ENCODE measurements around the gene NAP1L1.

Gene NAP1L1

DNA sequence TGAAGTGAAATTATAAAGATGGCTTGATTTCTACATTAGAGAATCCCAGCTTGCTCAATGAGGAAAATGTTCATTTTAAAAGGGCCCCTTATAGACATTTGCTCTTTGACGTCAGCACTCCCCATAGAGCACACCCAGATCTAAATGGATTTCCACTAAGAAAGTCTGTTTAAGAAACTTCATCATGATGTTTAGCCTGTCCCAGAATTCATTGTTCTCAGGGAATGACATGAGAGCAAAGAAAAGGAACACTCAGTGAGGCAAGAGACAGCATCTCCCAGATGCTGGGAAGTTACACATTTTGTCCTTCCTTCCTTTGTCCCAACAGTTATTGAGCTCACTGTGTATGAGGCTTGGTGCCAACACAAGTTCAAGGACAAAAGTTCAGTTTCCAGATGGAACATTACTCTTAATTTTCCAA is 57.8 kb downstream of the NAP1L1 start:
- H3K4me3 ChIP-seq (ENCODE audit: low read depth, low read length, poor library complexity, severe bottlenecking) = no peak overlapping the region

DNA sequence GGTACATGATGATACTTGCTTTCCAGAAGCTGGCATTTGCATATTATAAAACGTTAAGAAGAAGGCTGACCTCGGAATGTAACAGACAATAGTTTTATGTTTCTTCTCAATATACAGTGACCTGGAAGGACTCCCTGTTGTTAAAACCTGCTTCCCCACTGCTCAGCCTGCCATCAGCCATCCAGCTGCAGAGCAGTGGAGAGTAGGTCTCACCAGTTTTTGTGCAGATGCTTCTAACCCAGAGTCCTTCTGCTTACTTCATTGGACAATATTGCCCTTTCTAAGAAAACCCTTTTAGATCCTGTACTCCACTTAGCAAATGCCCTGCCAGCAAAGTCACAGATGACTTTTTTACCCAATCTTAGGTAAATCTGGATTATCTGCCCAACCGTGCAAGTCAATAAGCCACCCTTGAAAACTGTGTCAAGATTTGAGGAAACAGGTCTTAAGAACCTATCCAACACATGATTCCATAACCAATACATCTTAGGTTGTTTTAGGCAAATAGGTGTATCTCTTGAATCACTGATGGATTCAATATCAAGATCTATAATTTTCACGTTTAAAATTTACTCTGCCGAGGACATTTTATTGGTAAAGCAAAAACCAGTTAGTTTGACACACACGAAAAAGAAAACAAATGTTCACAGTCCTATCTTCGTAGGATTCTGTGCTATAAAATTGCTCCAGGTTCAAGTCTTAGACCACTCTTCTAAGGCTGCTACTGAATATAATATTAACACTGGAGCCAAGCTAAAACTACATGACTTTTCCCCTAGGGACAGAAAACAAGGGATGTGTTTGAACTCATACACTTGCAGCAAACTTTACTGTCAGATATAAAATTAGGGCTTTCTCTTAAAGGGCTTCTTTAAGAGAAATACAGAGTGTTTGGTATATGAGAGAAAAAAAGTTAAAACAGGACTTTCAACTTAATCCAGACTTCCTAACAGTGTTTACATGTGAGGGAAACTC is 58.6 kb downstream of the NAP1L1 start:
- Histone ChIP-seq H3K9me2 (ENCODE audit: low read depth, low read length) (no peaks in the 10 kb centered on the region), H3K27me3 (ENCODE audit: insufficient read depth, low read length) (no peaks in the 10 kb centered on the region; the same call in 1 of the 2 replicates), H3K4me2 (ENCODE audit: low read length) (no peak overlapping the region), H4K20me1 (ENCODE audit: insufficient read depth, low read length) (no peaks in the 10 kb centered on the region), H3F3A (ENCODE audit: insufficient read depth, low read length) (no peaks in the 10 kb centered on the region), H3K36me3 (ENCODE audit: insufficient read depth, low read length) (no peaks in the 10 kb centered on the region), H3K9me3 (ENCODE audit: low read length) (no peaks in the 10 kb centered on the region), H3K9ac (ENCODE audit: low read length) (no peak overlapping the region), H2AFZ (ENCODE audit: low read length) (no peak overlapping the region), H3K4me3 (ENCODE audit: low read depth, low read length, poor library complexity, severe bottlenecking) (no peak overlapping the region), H3K79me2 (ENCODE audit: insufficient read depth, low read length) (no peaks in the 10 kb centered on the region), H3K27ac (ENCODE audit: low read depth, low read length, poor library complexity, severe bottlenecking) (no peak overlapping the region), H3K4me1 (ENCODE audit: insufficient read depth, low read length, severe bottlenecking) (peaks cover 5% of the 10 kb centered on the region)
- TF ChIP-seq, protein P1, sequence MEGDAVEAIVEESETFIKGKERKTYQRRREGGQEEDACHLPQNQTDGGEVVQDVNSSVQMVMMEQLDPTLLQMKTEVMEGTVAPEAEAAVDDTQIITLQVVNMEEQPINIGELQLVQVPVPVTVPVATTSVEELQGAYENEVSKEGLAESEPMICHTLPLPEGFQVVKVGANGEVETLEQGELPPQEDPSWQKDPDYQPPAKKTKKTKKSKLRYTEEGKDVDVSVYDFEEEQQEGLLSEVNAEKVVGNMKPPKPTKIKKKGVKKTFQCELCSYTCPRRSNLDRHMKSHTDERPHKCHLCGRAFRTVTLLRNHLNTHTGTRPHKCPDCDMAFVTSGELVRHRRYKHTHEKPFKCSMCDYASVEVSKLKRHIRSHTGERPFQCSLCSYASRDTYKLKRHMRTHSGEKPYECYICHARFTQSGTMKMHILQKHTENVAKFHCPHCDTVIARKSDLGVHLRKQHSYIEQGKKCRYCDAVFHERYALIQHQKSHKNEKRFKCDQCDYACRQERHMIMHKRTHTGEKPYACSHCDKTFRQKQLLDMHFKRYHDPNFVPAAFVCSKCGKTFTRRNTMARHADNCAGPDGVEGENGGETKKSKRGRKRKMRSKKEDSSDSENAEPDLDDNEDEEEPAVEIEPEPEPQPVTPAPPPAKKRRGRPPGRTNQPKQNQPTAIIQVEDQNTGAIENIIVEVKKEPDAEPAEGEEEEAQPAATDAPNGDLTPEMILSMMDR (IDR thresholded peaks at IDR 0.05; ENCODE audit: low read length) = no peak
- no peak for TF ChIP-seq EZH2 (IDR thresholded peaks at IDR 0.05; ENCODE audit: borderline replicate concordance, low read length)

More for the DNA sequence above, 57.8 kb downstream of the NAP1L1 start:
- H3K9me2 ChIP-seq (ENCODE audit: low read depth, low read length) = no peaks in the 10 kb centered on the region
- no peak overlapping the region for H3K27ac ChIP-seq (ENCODE audit: low read depth, low read length, poor library complexity, severe bottlenecking)
- no peak overlapping the region for H3K4me2 ChIP-seq (ENCODE audit: low read length)
- no peaks in the 10 kb centered on the region for H3K9me3 ChIP-seq (ENCODE audit: low read length)
- H3K4me1 ChIP-seq (ENCODE audit: insufficient read depth, low read length, severe bottlenecking) = peaks cover 8% of the 10 kb centered on the region
- no peaks in the 10 kb centered on the region for H3F3A ChIP-seq (ENCODE audit: insufficient read depth, low read length)
- H2AFZ ChIP-seq (ENCODE audit: low read length) = no peak overlapping the region
- H3K79me2 ChIP-seq (ENCODE audit: insufficient read depth, low read length) = no peaks in the 10 kb centered on the region
- TF ChIP-seq, protein P1 (IDR thresholded peaks at IDR 0.05; ENCODE audit: low read length) = no peak
- no peak for TF ChIP-seq EZH2 (IDR thresholded peaks at IDR 0.05; ENCODE audit: borderline replicate concordance, low read length)
- H3K9ac ChIP-seq (ENCODE audit: low read length) = no peak overlapping the region
- no peaks in the 10 kb centered on the region for H4K20me1 ChIP-seq (ENCODE audit: insufficient read depth, low read length)
- no peaks in the 10 kb centered on the region; the same call in 1 of the 2 replicates for H3K27me3 ChIP-seq (ENCODE audit: insufficient read depth, low read length)
- no peaks in the 10 kb centered on the region for H3K36me3 ChIP-seq (ENCODE audit: insufficient read depth, low read length)

DNA sequence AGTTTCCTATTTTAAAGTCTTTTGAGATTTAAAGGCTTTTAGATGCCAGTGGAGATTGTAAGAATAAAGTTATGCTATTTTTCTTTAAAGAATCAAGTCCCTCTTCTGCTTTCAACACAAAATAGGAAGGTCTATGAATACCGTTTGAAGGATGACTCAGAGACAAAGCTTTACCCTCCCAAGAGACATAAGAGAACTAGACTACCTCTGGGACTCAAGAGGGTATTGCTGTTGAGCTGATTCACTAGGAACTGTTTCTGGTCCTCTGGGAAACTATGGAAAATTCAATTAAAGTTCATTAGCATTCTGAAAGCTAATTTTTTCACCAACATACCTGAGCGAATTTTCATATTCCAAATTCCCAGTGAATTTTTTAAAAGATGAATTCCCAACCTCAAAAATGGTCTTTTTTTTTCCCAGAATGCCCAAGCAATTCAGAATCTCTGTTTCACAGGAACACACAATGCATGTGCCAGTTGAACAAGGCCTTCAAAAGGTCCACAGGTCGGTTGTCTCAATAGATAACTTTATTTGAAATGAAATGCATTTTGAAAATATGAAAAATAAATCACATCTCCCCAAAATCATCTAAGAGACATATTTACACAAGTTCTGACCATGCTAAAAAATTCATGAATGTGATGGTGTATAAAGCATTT is 59.4 kb downstream of the NAP1L1 start:
- Histone ChIP-seq H3K9ac (ENCODE audit: low read length) (no peak overlapping the region), H3K4me2 (ENCODE audit: low read length) (no peak overlapping the region), H3K4me1 (ENCODE audit: insufficient read depth, low read length, severe bottlenecking) (no peaks in the 10 kb centered on the region), H3K27ac (ENCODE audit: low read depth, low read length, poor library complexity, severe bottlenecking) (no peak overlapping the region), H3K9me2 (ENCODE audit: low read depth, low read length) (no peaks in the 10 kb centered on the region), H2AFZ (ENCODE audit: low read length) (no peak overlapping the region), H3F3A (ENCODE audit: insufficient read depth, low read length) (no peaks in the 10 kb centered on the region), H3K79me2 (ENCODE audit: insufficient read depth, low read length) (no peaks in the 10 kb centered on the region), H3K4me3 (ENCODE audit: low read depth, low read length, poor library complexity, severe bottlenecking) (no peak overlapping the region), H3K9me3 (ENCODE audit: low read length) (no peaks in the 10 kb centered on the region), H3K27me3 (ENCODE audit: insufficient read depth, low read length) (no peaks in the 10 kb centered on the region), H3K36me3 (ENCODE audit: insufficient read depth, low read length) (no peaks in the 10 kb centered on the region), H4K20me1 (ENCODE audit: insufficient read depth, low read length) (no peaks in the 10 kb centered on the region)
- TF ChIP-seq, protein P1 (IDR thresholded peaks at IDR 0.05; ENCODE audit: low read length) = no peak
- TF ChIP-seq EZH2 (IDR thresholded peaks at IDR 0.05; ENCODE audit: borderline replicate concordance, low read length) = no peak

All from OCI-LY1 (cell line).